Fibroblast of lung (primary cell): ENCODE results near the gene CAMK2G. TPM values are rescaled to one million over a fixed set of nuclear protein-coding genes. Genes with fewer than 3 reads are reported as not detected.

Experiments
- DNase-seq, 2 donors: peaks; one replicate each; pipeline versions ENCODE4 v3.0.0 to v3.0.0-alpha.2; 2010; ENCODE audit warnings: low read depth in 2 of 2
- H2AFZ ChIP-seq: 2 replicates; pipeline ENCODE4 v1.5.1; 2012; ENCODE audit warnings: low read length, control low read depth, inconsistent platforms
- H3K27ac ChIP-seq: 2 replicates; pipeline ENCODE4 v1.5.1; 2011; ENCODE audit warnings: low read length, control low read depth; ENCODE audit not compliant: insufficient read depth
- H3K27me3 ChIP-seq: 2 replicates; pipeline ENCODE4 v1.5.1; 2011; ENCODE audit warnings: mild to moderate bottlenecking, low read length; ENCODE audit not compliant: control insufficient read depth, insufficient read depth
- H3K36me3 ChIP-seq: 2 replicates; pipeline ENCODE4 v1.5.1; 2011; ENCODE audit warnings: low read length; ENCODE audit not compliant: control insufficient read depth, insufficient read depth
- H3K4me1 ChIP-seq: 2 replicates; pipeline ENCODE4 v1.5.1; 2011; ENCODE audit warnings: low read length; ENCODE audit not compliant: control insufficient read depth, insufficient read depth; ENCODE audit errors: extremely low read depth
- H3K4me2 ChIP-seq: 2 replicates; pipeline ENCODE4 v1.5.1; 2011; ENCODE audit warnings: low read length, control low read depth; ENCODE audit not compliant: insufficient read depth; ENCODE audit errors: extremely low read depth
- H3K4me3 ChIP-seq, 4 experiments: fragments of 200-600 bp in 1 of 4; sonication (generic) in 1 of 4; replicated peaks in 1 of 4; 2 replicates each; pipeline ENCODE4 v1.5.1; 2011 to 2016; ENCODE audit warnings: low read length in 4 of 4, low read depth in 3 of 4, mild to moderate bottlenecking in 3 of 4, control low read depth in 2 of 4, inconsistent platforms in 1 of 4, mixed read lengths in 1 of 4; ENCODE audit not compliant: insufficient read depth in 1 of 4; ENCODE audit errors: control extremely low read depth in 1 of 4
- H3K79me2 ChIP-seq: 2 replicates; pipeline ENCODE4 v1.5.1; 2012; ENCODE audit warnings: mild to moderate bottlenecking, low read length, inconsistent platforms; ENCODE audit not compliant: control insufficient read depth, insufficient read depth
- H3K9ac ChIP-seq: 2 replicates; pipeline ENCODE4 v1.5.1; 2011; ENCODE audit warnings: mild to moderate bottlenecking, low read length, control low read depth; ENCODE audit not compliant: insufficient read depth
- H3K9me3 ChIP-seq: 2 replicates; pipeline ENCODE4 v1.5.1; 2012; ENCODE audit warnings: low read depth, low read length; ENCODE audit not compliant: control insufficient read depth, insufficient read depth
- H4K20me1 ChIP-seq: 2 replicates; pipeline ENCODE4 v1.5.1; 2011; ENCODE audit warnings: low read length; ENCODE audit not compliant: control insufficient read depth, insufficient read depth; ENCODE audit errors: extremely low read depth
- EZH2 ChIP-seq: IDR thresholded peaks from 2 replicates; pipeline ENCODE4 v1.5.1; 2012; ENCODE audit warnings: low read length, control low read depth, mild to moderate bottlenecking; ENCODE audit errors: missing control alignments
- polyA plus RNA-seq, 2 donors: library from polyadenylated mRNA; depleted of rRNA in 1 of 2; stranded (reverse) in 1 of 2; unstranded in 1 of 2; fragments of >200 nt; gene quantifications; 2 replicates each; pipeline ENCODE4 v1.2.1, GENCODE V29; 2011 to 2012; ENCODE audit warnings: missing spikeins in 1 of 2
- total RNA-seq: library from RNA; depleted of rRNA; stranded (reverse); fragments of >200 nt; gene quantifications from 2 replicates; pipeline ENCODE4 v1.2.1, GENCODE V29; 2014
- TF ChIP-seq, protein P1 (sequence below), 2 donors: IDR thresholded peaks in 1 of 2; conservative IDR thresholded peaks in 1 of 2; 1 replicate in 1 of 2; 2 replicates in 1 of 2; pipeline ENCODE4 v1.5.1; 2011 to 2012; ENCODE audit warnings: low read length in 2 of 2, control low read depth in 1 of 2, inconsistent platforms in 1 of 2, low read depth in 1 of 2, mild to moderate bottlenecking in 1 of 2

CAMK2G gene
- total and polyA plus RNA-seq, 2 donors (not counting 1 experiment from before 2014, with no cell fraction given) = 25.9 to 32.2 TPM

DNA sequence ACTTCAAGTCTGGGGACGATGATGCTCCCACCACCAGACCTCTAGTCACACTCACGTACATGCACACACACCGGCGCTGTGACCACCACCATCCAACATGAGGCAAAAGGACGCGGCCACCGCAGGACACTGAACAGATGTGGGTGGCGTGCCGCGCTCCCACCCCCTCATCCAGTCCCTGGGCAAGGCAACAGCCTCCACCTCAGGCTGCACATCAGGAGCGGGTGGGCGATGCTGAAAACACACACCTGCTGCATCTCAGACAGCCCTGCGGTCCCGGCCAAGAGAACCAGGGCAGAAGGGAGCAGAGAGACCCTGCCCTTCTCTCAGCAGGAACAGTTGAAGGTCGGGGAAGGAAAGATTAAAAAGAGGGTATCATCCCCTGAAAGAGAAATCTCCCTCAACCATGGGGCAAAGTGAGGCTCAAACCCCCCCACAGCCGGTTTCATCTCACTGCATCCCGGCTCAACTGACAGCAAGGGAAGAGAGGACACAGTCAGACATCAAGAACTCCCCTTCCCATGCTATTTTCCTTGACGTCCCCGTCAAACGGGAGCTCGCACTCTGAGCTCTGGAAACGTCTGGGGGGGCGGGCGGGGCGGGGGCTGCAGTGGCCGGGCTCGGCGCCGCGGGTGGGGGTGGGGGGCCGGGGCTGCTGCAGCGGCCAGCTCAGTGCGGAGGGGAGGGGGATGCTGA, 1.1 kb downstream of the CAMK2G start:
- Histone ChIP-seq H3K27me3 (no peaks in the 10 kb centered on the region), H4K20me1 (peaks cover 2% of the 10 kb centered on the region), H3K79me2 (peaks cover 10% of the 10 kb centered on the region), H3K36me3 (peaks cover 5% of the 10 kb centered on the region), H3K4me2 (peak overlapping the region; percentile 91), H3K4me3 (peak overlapping the region; percentile 42 to 65 (median 48)), H2AFZ (no peak overlapping the region), H3K9ac (no peak overlapping the region), H3K4me1 (peaks cover 3% of the 10 kb centered on the region), H3K9me3 (no peaks in the 10 kb centered on the region), H3K27ac (no peak overlapping the region)
- DNase-seq = no peak
- TF ChIP-seq EZH2 = no peak
- TF ChIP-seq, protein P1, sequence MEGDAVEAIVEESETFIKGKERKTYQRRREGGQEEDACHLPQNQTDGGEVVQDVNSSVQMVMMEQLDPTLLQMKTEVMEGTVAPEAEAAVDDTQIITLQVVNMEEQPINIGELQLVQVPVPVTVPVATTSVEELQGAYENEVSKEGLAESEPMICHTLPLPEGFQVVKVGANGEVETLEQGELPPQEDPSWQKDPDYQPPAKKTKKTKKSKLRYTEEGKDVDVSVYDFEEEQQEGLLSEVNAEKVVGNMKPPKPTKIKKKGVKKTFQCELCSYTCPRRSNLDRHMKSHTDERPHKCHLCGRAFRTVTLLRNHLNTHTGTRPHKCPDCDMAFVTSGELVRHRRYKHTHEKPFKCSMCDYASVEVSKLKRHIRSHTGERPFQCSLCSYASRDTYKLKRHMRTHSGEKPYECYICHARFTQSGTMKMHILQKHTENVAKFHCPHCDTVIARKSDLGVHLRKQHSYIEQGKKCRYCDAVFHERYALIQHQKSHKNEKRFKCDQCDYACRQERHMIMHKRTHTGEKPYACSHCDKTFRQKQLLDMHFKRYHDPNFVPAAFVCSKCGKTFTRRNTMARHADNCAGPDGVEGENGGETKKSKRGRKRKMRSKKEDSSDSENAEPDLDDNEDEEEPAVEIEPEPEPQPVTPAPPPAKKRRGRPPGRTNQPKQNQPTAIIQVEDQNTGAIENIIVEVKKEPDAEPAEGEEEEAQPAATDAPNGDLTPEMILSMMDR (conservative IDR thresholded peaks at IDR 0.05 in 1 of 2, IDR thresholded peaks at IDR 0.05 in 1 of 2; ENCODE audit: low read depth in 1 of 2, low read length in 2 of 2) = no peak

DNA sequence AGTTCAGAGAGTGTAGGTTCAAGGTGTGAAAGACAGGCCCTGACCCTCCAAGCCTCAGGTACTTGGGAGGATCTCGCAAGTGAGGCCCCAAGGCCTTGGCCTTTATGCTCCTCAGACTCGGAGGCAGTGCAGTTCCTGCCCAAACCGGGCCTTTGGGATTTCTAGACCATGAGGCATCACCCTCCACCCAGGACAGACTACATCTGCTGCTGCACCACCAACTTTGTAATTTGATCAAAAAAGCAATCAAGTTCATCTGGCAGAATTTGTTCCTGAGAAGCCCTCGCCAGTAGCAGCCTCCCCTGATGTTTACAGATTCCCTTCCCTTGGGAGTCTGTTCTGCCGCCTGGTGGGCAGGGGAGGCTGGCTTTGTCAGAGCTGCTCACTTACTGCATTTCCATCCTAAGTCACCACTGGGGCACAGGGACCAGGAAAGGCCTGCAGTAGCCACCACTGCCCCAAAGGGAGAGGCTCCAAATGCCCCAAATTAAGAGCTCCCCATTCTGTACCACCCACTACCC, 2.1 kb downstream of the CAMK2G start:
- no peak overlapping the region for H3K9ac ChIP-seq
- H3K4me2 ChIP-seq = no peak overlapping the region
- peaks cover 5% of the 10 kb centered on the region for H3K36me3 ChIP-seq
- H4K20me1 ChIP-seq = peaks cover 2% of the 10 kb centered on the region
- peaks cover 6% of the 10 kb centered on the region for H3K4me1 ChIP-seq
- H3K27me3 ChIP-seq = no peaks in the 10 kb centered on the region
- peaks cover 10% of the 10 kb centered on the region for H3K79me2 ChIP-seq
- DNase-seq = no peak
- H3K27ac ChIP-seq = no peak overlapping the region
- H2AFZ ChIP-seq = no peak overlapping the region
- H3K4me3 ChIP-seq = peak overlapping the region in 1 of 4 experiments; percentile 65
- H3K9me3 ChIP-seq = no peaks in the 10 kb centered on the region
- TF ChIP-seq EZH2 = no peak
- TF ChIP-seq, protein P1 (conservative IDR thresholded peaks at IDR 0.05 in 1 of 2, IDR thresholded peaks at IDR 0.05 in 1 of 2; ENCODE audit: low read depth in 1 of 2, low read length in 2 of 2) = peak; percentile 22 to 30

DNA sequence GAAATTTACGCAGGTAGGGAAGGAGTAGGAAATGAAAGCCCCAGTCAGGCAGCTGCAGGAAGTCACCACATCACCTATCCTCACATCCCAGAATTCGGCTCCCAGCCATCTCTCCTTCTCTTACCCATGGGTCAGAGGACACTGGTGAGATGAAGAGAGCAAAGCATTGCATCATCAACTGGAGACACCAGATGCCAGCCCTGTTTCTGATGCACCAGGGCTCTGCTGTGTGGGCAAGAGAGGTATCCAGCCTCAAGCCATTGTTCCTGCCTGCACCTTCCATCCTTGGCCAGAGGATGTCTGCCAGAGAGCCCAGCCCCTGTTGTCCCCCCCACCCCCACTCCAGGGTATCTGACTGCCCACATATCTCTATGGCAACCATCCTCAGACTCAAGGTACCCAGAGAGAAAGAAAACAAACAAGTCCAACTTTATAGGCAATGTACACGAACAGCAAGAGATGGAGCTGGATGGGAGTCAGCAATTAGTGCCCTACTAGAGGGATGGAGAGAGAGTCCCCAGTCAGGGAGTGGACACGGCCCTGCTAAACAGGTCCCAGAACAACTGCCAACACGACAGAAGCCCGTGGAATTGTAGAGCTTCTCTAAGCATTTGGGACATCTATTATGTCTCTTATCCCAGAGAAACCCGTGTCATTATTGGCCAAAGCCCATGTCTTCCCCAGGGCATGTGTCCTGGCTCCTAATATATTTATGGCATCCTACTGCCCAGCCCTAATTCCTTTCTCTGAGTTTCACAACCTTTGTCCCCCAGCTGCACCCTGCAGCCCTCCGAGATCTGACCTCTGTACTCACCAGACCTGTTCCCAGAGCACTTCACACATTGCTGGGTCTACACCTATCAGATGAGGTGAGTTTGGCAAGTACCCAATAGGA, 2.8 kb downstream of the CAMK2G start:
- H2AFZ ChIP-seq = no peak overlapping the region
- no peaks in the 10 kb centered on the region for H3K9me3 ChIP-seq
- H3K4me3 ChIP-seq = no peak overlapping the region
- H3K27ac ChIP-seq = no peak overlapping the region
- peaks cover 5% of the 10 kb centered on the region for H3K36me3 ChIP-seq
- DNase-seq = no peak
- peaks cover 11% of the 10 kb centered on the region for H3K4me1 ChIP-seq
- no peak overlapping the region for H3K4me2 ChIP-seq
- H3K79me2 ChIP-seq = peaks cover 10% of the 10 kb centered on the region
- H4K20me1 ChIP-seq = peaks cover 2% of the 10 kb centered on the region
- no peaks in the 10 kb centered on the region for H3K27me3 ChIP-seq
- H3K9ac ChIP-seq = no peak overlapping the region
- no peak for TF ChIP-seq EZH2
- TF ChIP-seq, protein P1 (conservative IDR thresholded peaks at IDR 0.05 in 1 of 2, IDR thresholded peaks at IDR 0.05 in 1 of 2; ENCODE audit: low read depth in 1 of 2, low read length in 2 of 2) = no peak
